ENCODE data around the gene IPO4. TPM values are rescaled to one million over a fixed set of nuclear protein-coding genes. Genes with fewer than 3 reads are reported as not detected.

The IPO4 gene
- total and polyA plus RNA-seq, 2 of the 8 experiments (the other 6 are each of a cell fraction or from before 2014, with no cell fraction given), result 55.5 to 108 TPM

DNA sequence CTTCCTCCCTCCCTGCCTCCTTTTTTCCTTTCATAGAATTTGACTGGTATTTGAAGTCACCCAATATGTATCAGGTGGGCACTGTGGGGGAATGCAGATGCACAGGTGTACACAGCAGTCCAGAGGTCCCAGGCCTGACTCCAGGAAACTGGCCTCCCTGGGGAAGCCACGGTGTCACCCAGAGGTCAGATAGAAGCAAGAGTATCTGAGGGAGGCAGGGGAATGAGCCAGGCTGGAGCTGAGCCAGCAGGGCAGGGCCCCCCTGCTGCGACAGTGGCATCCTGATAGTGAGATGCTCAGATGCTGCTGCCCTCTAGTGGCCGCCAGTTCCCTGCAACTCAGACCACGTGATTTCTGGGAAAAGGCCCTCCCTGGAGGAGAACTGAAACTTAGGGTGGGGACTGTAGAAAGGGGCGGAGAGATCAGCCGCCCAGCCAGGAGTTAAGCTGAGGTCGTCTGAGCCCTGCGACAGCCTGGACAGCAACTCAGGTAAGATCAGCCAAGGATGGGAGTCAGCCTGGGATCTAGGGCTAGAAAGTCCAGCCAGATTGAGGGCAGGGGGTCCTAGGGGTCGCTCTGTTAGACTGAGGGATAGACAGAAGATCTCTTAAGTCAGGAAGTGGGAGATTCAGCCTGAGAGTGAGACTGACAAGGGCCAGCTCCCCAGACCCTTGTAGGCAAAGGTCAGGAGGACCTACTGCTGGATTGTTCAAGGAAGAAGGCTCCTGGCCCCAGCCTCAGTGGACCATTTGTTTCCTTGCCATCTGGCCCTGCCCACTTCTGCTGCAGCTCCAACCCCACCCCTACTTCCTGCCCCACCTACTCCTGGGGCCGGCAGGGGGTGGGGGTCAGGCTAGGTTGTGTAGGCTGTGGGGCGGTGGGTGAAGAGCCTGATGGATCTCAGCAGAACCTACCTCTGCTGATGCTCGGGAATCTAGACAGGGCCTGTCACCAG is 27.5 kb downstream of the IPO4 start, which contains the start of gene IRF9 (continued):
- TF ChIP-seq HDAC6 (IDR thresholded peaks at IDR 0.05; ENCODE audit: low read depth, low read length), result no peak

Measured in H1 (cell line).